VCaP (cell line): ENCODE results near the gene ANTXR1.

Experiments
- H3K27ac ChIP-seq: fragments of 450-650 bp; 2 replicates; pipeline ENCODE4 v1.5.1; 2017
- TF ChIP-seq, protein P1 (sequence below): fragments of 450-650 bp; conservative IDR thresholded peaks from 2 replicates; pipeline ENCODE4 v1.5.1; 2017; ENCODE audit warnings: mild to moderate bottlenecking, moderate library complexity

Gene ANTXR1

DNA sequence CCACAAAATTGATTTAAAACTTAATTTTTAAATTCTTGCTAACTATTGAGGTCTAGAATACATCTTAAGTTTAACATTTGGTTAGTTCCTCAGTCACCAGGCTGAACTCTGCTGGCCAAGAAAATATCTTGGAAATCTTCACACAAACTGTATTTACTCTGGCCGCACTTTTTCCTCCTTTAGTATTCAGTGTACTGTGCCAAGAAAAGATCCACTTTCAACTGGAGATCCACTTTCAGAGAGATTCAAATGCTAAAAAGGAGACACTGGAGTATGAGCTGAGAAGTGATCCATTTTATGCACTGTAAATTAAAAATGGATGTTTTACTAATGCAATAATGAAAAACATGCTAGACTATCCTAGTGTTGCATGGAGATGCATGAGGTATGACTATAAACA is 98.1 kb downstream of the ANTXR1 start:
- H3K27ac ChIP-seq, result peak overlapping the region; percentile 50
- TF ChIP-seq, protein P1, sequence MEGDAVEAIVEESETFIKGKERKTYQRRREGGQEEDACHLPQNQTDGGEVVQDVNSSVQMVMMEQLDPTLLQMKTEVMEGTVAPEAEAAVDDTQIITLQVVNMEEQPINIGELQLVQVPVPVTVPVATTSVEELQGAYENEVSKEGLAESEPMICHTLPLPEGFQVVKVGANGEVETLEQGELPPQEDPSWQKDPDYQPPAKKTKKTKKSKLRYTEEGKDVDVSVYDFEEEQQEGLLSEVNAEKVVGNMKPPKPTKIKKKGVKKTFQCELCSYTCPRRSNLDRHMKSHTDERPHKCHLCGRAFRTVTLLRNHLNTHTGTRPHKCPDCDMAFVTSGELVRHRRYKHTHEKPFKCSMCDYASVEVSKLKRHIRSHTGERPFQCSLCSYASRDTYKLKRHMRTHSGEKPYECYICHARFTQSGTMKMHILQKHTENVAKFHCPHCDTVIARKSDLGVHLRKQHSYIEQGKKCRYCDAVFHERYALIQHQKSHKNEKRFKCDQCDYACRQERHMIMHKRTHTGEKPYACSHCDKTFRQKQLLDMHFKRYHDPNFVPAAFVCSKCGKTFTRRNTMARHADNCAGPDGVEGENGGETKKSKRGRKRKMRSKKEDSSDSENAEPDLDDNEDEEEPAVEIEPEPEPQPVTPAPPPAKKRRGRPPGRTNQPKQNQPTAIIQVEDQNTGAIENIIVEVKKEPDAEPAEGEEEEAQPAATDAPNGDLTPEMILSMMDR, result no peak

DNA sequence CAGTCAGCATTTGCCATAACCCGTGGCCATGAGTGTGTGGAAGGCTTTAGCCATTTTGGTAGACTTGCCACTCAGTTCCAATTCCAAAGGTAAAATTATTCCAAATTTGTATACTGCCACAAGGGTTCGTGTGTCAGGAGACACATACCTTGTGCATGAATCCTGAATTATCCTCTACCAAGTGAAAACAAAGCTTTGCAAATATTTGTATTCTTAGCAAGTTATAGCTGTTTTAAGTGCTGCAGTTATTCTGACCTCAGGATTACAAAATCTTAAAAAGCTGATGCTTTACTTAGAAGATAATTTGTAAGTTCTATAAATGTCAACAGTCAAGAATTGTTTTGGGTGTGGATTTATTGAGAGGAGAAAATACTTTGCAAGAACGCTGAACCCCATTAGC is 100.6 kb downstream of the ANTXR1 start:
- TF ChIP-seq, protein P1, result no peak
- no peak overlapping the region for H3K27ac ChIP-seq

DNA sequence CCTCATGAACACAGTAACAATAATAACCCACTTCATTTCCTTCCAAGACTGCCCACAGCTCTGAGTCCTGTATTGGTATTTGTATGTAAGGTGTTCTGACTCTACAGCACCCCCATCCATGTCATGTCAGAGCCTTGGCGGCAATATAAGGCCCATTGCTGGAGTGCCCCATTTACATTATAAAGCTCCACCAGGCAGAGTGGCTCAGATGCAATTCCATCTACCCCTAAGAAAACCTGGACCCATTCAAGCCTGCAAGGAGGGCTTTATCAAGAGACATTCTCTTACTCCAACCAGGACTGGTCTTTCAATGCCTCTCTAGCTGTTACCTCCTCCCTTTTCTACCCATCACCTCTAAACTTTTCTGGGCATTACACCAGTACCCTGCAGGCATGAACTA is 101.6 kb downstream of the ANTXR1 start:
- no peak overlapping the region for H3K27ac ChIP-seq
- TF ChIP-seq, protein P1, result no peak

DNA sequence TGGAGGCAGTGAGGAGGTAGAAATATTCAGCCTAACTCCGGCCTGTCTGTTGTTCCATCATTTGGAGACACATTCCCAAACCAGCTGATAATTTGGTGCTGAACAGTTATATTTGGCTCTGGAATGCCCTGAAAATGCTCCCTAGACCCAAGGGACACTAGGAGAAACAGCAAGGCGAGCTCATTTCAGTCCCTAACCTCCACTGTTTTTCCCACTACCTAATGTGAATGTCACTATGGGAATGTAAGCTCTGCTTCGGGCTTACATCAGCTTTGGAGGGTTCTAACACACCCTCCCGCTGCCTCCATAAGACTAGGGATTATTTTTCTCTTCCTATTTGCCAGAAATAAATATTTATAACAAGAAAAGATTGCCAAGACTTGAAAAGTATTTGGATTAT is 103.5 kb downstream of the ANTXR1 start:
- TF ChIP-seq, protein P1, result no peak
- no peak overlapping the region for H3K27ac ChIP-seq

DNA sequence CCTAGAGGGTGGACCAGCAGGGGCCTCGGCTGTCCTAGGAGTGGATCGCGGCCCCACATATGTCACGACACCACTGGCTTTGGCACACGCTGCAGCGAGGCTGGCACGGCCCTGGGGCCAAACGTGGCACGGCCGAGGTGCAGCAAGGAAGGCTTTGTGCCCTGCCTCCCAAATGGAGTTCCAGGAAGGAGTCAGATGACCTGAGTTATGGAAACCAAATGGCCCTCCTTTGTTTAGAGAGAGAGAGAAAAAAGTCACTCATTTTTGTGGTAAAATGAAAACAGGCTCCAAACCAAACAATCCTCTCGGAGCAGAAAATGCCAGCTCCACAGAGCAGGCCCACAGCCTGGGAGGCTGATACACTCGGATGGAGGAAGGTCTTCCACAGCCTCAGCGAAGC is 105.6 kb downstream of the ANTXR1 start:
- TF ChIP-seq, protein P1, result no peak
- no peak overlapping the region for H3K27ac ChIP-seq

DNA sequence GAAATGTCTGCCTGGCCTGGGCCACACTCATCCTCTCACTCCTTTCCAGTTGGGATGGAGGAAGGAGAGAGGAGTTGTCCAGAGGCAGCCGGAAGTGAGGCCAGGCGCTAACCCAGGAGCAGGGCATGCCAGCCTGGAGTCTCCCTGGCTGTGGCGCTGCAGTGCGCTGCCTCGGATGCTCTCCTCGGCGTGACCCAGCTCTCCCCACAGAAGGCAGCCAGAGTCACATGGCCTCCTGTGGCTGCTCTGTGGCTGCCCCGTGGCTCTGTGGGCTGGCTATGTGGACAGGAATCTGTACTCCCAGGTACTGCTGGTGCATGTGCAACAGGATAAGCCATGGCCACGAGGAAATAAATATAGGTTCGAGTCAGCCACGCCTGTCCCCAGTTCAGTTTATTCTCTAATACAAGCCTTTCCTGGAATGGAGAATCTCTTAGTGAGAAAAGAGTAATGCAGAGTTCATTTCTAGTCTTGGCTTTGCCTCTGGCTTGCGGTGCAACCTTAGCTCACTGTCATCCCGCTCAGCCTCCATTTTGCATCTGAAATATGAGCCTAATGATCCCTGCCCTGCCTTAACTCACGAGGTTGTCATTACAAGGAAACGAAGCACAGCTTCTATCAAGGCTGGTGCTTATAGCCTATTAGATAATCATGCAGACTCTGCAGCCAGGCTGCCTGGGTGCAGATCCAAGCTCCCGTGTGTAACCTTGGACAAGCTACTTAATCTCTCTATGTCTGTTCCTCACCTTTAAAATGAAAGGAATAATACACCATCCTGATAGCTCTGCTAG is 106.3 kb downstream of the ANTXR1 start:
- TF ChIP-seq, protein P1, result no peak
- H3K27ac ChIP-seq, result no peak overlapping the region

DNA sequence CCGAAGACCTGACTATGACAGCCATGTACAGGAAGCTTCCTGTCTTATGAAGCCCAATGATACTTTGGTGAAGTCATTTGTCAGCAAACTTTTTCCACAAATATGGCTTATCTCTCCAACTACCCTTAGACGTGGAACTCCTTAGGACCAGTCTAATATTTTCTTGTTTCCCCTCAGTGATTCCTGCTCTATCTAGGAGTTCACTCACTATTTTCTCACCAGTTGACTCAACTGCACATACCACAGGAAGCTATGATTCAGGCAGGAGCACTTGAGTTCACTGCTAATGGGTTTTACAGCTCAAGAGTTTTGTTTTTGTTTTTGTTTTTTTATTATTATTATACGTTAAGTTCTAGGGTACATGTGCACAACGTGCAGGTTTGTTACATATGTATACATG is 109.3 kb downstream of the ANTXR1 start:
- TF ChIP-seq, protein P1, result no peak
- no peak overlapping the region for H3K27ac ChIP-seq
